ENCODE results near the gene ADSS1.
"Not testable (repeated sequence)": the region's sequence is repeated elsewhere in the genome, so short reads cannot be mapped to it uniquely, and the experiment has no call there.

ADSS1 gene

GRCh38 chr14:104724407-104724980, 465 bp downstream of the ADSS1 start:
- TF ChIP-seq POU2F2 (IDR thresholded peaks at IDR 0.05; ENCODE audit: low read depth, low read length), result no peak
- TF ChIP-seq POLR2A (IDR thresholded peaks at IDR 0.05; ENCODE audit: low read depth, low read length), result no peak
- TF ChIP-seq SPI1 (IDR thresholded peaks at IDR 0.05; ENCODE audit: low read depth, low read length), result no peak
- no peak for TF ChIP-seq TAF1 (IDR thresholded peaks at IDR 0.05; ENCODE audit: low read depth, low read length)
- TF ChIP-seq POLR2AphosphoS5 (IDR thresholded peaks at IDR 0.05; ENCODE audit: low read depth, low read length), result no peak
- TF ChIP-seq PAX5 (IDR thresholded peaks at IDR 0.05; ENCODE audit: insufficient read depth, low read length, severe bottlenecking), result no peak
- DNase-seq (ENCODE audit: insufficient read length, low spot score) (no peak), FAIRE-seq (no peak)

GRCh38 chr14:104724981-104725771, 1.1 kb downstream of the ADSS1 start:
- TF ChIP-seq TAF1 (IDR thresholded peaks at IDR 0.05; ENCODE audit: low read depth, low read length), result no peak
- no peak for TF ChIP-seq PAX5 (IDR thresholded peaks at IDR 0.05; ENCODE audit: insufficient read depth, low read length, severe bottlenecking)
- TF ChIP-seq POLR2A (IDR thresholded peaks at IDR 0.05; ENCODE audit: low read depth, low read length), result no peak
- no peak for TF ChIP-seq SPI1 (IDR thresholded peaks at IDR 0.05; ENCODE audit: low read depth, low read length)
- no peak for TF ChIP-seq POLR2AphosphoS5 (IDR thresholded peaks at IDR 0.05; ENCODE audit: low read depth, low read length)
- TF ChIP-seq POU2F2 (IDR thresholded peaks at IDR 0.05; ENCODE audit: low read depth, low read length), result no peak
- FAIRE-seq (no peak), DNase-seq (ENCODE audit: insufficient read length, low spot score) (no peak)

- TF ChIP-seq PAX5 (IDR thresholded peaks at IDR 0.05; ENCODE audit: insufficient read depth, low read length, severe bottlenecking) (no peak), TAF1 (IDR thresholded peaks at IDR 0.05; ENCODE audit: low read depth, low read length) (no peak), POU2F2 (IDR thresholded peaks at IDR 0.05; ENCODE audit: low read depth, low read length) (no peak), SPI1 (IDR thresholded peaks at IDR 0.05; ENCODE audit: low read depth, low read length) (no peak), POLR2AphosphoS5 (IDR thresholded peaks at IDR 0.05; ENCODE audit: low read depth, low read length) (no peak), POLR2A (IDR thresholded peaks at IDR 0.05; ENCODE audit: low read depth, low read length) (no peak)
- FAIRE-seq (no peak), DNase-seq (ENCODE audit: insufficient read length, low spot score) (no peak)
These were observed 1.9 kb downstream of the ADSS1 start for GRCh38 chr14:104725772-104726548.

- no peak for FAIRE-seq
These were observed 2.8 kb downstream of the ADSS1 start for GRCh38 chr14:104726600-104727451.

GRCh38 chr14:104728631-104729030, 4.6 kb downstream of the ADSS1 start:
- FAIRE-seq, result no peak
- TF ChIP-seq POLR2AphosphoS5 (IDR thresholded peaks at IDR 0.05; ENCODE audit: low read depth, low read length) (no peak), POLR2A (IDR thresholded peaks at IDR 0.05; ENCODE audit: low read depth, low read length) (no peak), POU2F2 (IDR thresholded peaks at IDR 0.05; ENCODE audit: low read depth, low read length) (no peak), PAX5 (IDR thresholded peaks at IDR 0.05; ENCODE audit: insufficient read depth, low read length, severe bottlenecking) (no peak), SPI1 (IDR thresholded peaks at IDR 0.05; ENCODE audit: low read depth, low read length) (no peak), TAF1 (IDR thresholded peaks at IDR 0.05; ENCODE audit: low read depth, low read length) (no peak)
- DNase-seq (ENCODE audit: insufficient read length, low spot score), result no peak

More at GRCh38 chr14:104726600-104727451, 2.8 kb downstream of the ADSS1 start:
- TF ChIP-seq PAX5 (IDR thresholded peaks at IDR 0.05; ENCODE audit: insufficient read depth, low read length, severe bottlenecking) (no peak), POLR2A (IDR thresholded peaks at IDR 0.05; ENCODE audit: low read depth, low read length) (no peak), SPI1 (IDR thresholded peaks at IDR 0.05; ENCODE audit: low read depth, low read length) (no peak)
- no peak for DNase-seq (ENCODE audit: insufficient read length, low spot score)

GRCh38 chr14:104729176-104729834, 5.3 kb downstream of the ADSS1 start:
- FAIRE-seq; DNase-seq (ENCODE audit: insufficient read length, low spot score): not testable (repeated sequence)

GRCh38 chr14:104729835-104730181, 5.8 kb downstream of the ADSS1 start:
- no peak for FAIRE-seq
- DNase-seq (ENCODE audit: insufficient read length, low spot score), result no peak
- TF ChIP-seq POU2F2 (IDR thresholded peaks at IDR 0.05; ENCODE audit: low read depth, low read length), result no peak
- no peak for TF ChIP-seq SPI1 (IDR thresholded peaks at IDR 0.05; ENCODE audit: low read depth, low read length)
- no peak for TF ChIP-seq TAF1 (IDR thresholded peaks at IDR 0.05; ENCODE audit: low read depth, low read length)
- no peak for TF ChIP-seq POLR2AphosphoS5 (IDR thresholded peaks at IDR 0.05; ENCODE audit: low read depth, low read length)
- TF ChIP-seq PAX5 (IDR thresholded peaks at IDR 0.05; ENCODE audit: insufficient read depth, low read length, severe bottlenecking), result no peak
- TF ChIP-seq POLR2A (IDR thresholded peaks at IDR 0.05; ENCODE audit: low read depth, low read length), result no peak

- TF ChIP-seq POLR2AphosphoS5 (IDR thresholded peaks at IDR 0.05; ENCODE audit: low read depth, low read length) (no peak), PAX5 (IDR thresholded peaks at IDR 0.05; ENCODE audit: insufficient read depth, low read length, severe bottlenecking) (no peak), POLR2A (IDR thresholded peaks at IDR 0.05; ENCODE audit: low read depth, low read length) (no peak), SPI1 (IDR thresholded peaks at IDR 0.05; ENCODE audit: low read depth, low read length) (no peak), POU2F2 (IDR thresholded peaks at IDR 0.05; ENCODE audit: low read depth, low read length) (no peak)
- DNase-seq (ENCODE audit: insufficient read length, low spot score) (no peak), FAIRE-seq (no peak)
These were observed 6.5 kb downstream of the ADSS1 start for GRCh38 chr14:104730487-104730886.
